HG03159 (cell line): ENCODE data around the gene ZNF883.
A peak's percentile ranks its signal among the peaks of the same experiment; 100 is the strongest.

ENCODE experiments used
- ATAC-seq: cut with Tn5 transposase; IDR thresholded peaks from one replicate; pipeline ENCODE4 v1.9.1; 2021; ENCODE audit warnings: mild to moderate bottlenecking, moderate library complexity; ENCODE audit not compliant: unreplicated experiment

Gene ZNF883

DNA sequence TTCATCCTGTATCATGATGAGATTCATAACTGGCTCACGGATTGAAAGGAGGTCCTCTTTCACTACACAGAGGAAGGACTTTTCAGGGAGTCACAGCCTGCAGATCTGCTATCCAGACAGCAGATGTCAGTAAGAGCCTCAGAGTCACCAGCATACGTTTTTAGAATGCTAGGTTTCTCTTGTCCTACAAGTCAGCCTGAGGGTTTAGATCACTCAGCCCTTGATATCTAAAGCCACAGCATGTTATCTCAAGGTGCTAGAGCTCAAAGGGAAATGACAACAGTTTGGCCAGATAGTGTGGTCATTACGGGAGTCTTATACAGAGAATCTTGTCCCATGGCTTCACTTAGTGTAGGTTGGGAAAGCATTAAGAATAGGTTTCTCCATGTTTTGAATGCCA is 90.4 kb downstream of the ZNF883 start:
- peak; percentile 46 for ATAC-seq

DNA sequence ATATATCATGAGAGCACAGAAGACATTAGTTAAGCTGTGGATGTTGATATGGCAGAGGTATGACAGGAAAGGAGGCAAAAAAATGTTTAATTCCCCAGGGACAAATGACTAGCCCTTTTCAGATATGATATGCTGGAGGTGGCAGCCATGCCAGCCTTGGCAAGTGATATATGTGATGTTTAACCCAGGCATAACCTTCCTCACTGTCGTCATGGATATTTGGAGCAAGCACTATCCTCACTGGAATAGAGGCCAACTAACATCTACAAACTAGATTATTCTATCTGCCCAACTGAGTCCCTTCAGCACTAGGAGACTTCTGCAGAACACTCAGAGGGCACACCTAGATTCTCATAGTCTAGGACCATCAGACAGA is 94.0 kb downstream of the ZNF883 start:
- no peak for ATAC-seq

DNA sequence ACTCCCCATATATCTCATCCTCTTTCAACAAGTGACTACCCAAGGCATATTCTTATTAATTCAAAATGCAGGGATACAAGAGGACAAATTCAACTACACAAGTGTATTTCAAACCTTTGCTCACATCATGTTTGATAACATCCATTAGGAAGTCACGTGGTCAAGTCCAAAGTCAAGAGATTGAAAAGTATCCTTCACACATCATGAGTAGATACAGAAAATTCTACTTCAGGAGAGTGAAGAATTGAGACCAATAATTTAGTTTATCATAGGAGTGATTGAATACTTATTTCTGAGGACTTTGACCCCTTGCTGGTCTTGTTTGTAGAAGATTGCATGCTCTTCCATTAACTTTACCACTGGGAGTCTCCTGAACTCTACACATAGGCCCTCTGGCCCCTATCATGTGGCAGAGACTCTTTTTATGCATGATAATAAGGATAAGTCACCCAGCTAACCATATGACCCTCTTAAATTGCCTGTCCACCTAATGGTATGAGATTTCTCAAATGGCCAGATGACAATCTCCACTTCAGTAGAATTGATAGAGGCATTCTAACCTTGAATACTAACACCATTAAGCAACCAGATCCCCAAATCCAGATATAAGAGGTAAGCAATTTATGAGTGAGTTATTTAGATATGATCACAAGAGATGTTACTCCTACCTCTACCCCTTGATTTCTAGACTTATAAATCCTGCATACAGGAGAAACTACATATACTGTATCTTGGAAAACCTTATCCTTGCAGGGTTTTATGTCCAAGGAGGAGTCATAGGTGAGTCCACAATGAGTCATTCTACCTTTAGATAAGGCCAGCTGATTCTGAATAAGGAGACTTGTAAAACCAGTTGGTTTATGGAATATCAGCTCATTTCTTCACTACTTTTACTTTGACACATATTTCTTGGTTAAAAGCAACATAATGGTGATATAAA is 94.7 kb downstream of the ZNF883 start:
- ATAC-seq: no peak

DNA sequence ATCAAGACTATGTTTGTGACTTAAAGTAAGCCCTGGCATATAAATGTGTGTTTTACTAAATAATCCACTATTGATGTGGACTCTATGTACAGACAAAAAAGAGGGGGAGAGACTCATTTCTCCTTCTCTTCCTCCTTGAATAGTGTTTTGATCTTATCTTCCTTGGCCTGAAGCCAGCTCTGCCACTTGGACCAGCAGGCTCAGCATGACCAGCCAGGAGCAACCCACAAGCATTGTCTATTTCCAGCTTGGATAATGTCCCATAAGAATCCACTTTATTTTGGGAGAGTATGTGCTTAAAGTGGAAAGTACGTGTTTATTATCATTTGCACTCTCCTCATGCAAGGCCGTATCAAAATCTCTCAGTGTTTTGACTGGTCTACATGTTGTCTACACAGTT is 97.5 kb downstream of the ZNF883 start:
- no peak for ATAC-seq

DNA sequence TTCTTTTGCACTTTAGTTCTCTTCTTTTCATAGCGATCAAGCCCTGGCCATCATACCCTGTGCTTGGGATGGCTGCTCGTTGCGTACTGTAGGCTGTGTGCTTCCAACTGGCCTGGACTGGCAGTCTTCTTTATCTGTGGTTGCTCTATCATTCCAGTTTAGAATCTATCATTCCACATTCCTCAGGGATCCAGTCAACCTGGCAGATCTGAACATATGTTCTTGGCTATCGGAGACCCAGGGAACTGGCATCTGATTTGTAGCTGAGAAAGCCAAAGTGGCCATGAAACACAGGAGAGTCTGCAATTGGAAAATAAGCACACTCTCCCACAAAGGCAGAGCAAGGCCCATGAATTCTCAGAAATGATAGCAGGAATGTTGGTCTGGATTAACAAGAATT is 98.7 kb downstream of the ZNF883 start:
- no peak for ATAC-seq

DNA sequence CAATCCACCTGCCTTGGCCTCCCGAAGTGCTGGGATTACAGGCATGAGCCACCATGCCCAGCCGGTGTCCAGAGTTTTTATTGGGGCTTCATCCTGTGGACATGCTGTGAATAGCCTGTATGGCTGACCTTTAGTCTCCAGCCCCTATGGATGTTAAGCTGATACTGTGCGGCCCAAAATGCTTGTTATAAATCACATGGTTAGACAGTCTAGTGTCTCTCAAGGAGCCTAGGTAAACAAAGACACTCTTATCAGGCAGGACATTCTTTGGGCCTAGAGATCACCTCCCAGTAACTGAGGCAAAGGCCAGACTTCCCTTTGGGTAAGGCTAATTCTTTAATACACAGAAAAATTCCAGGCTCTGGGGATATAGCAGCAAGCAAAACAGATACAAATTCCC is 99.4 kb downstream of the ZNF883 start:
- no peak for ATAC-seq

DNA sequence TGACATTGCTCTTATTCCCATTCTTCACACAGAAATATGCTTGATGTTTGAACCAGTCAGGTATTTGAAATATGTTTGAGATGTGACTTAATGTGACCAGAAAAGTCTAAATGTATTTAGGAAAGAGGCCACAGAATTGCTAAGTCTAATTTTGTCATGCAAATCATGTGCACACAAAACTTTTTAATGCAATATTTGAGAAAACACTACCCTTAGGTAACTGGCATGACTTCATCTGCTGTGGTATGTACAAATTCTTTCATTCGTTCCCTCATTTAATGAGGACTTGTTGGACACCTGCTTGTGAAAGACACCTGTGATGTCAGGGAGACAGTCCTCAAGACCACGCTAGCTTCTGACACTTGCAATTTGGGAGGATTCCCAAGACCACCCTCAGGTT is 100.3 kb downstream of the ZNF883 start:
- no peak for ATAC-seq
